Ovary (tissue), 9 donors: ENCODE measurements around the gene CCK. TPM values are rescaled to one million over a fixed set of nuclear protein-coding genes. Genes with fewer than 3 reads are reported as not detected.

Experiments
- DNase-seq, 5 donors: peaks; one replicate each; pipeline ENCODE4 v3.0.0-alpha.2; 2019 to 2020
- H3K27ac ChIP-seq, 2 donors: fragments of 200-600 bp; one replicate each; pipeline versions ENCODE4 v1.5.1 to v1.8.0; 2019 to 2022
- H3K27me3 ChIP-seq: fragments of 200-600 bp; one replicate; pipeline ENCODE4 v1.8.0; 2022
- H3K36me3 ChIP-seq: fragments of 200-600 bp; sonication (generic); one replicate; pipeline ENCODE4 v1.5.1; 2019
- H3K4me1 ChIP-seq: one replicate; pipeline ENCODE4 v1.8.1; 2013; ENCODE audit warnings: mild to moderate bottlenecking, moderate library complexity; ENCODE audit not compliant: insufficient read depth
- H3K4me3 ChIP-seq: fragments of 200-600 bp; sonication (generic); one replicate; pipeline ENCODE4 v1.5.1; 2017
- H3K9me3 ChIP-seq, 2 donors: fragments of 200-600 bp in 1 of 2; sonication (generic) in 1 of 2; one replicate each; pipeline versions ENCODE4 v1.5.1 to v1.8.1; 2013 to 2019; ENCODE audit warnings: mild to moderate bottlenecking in 1 of 2, moderate library complexity in 1 of 2
- EP300 ChIP-seq: sonication (generic); formaldehyde crosslinking; IDR thresholded peaks from one replicate; pipeline ENCODE4 v1.6.1; 2017; ENCODE audit warnings: antibody characterized with exemption
- POLR2A ChIP-seq: fragments of 450-650 bp; IDR thresholded peaks from one replicate; pipeline ENCODE4 v1.6.1; 2017; ENCODE audit warnings: antibody characterized with exemption, mild to moderate bottlenecking, moderate library complexity
- WGBS, 3 donors: extraction: QIAGEN DNeasy Blood & Tissue Kit in 1 of 3; methylation state at CpG; one replicate each; pipeline versions ENCODE4 v1.1.5 to v1.1.7; 2013 to 2017; 5-methylcytosine and 5-hydroxymethylcytosine counted together
- intact Hi-C, 4 donors: fragments of 100-400 bp; cut with DNase I; formaldehyde crosslinking; loops; one replicate each; pipeline versions ENCODE4 v1.11.0 to v1.15.1; 2022 to 2023
- polyA plus RNA-seq, 2 donors: library from polyadenylated mRNA; stranded (reverse); fragments of 200-250 nt in 1 of 2; fragments of 350-450 nt in 1 of 2; fragmentation: Illumina TruSeq in 1 of 2; extraction: RNeasy Lipid Tissue Mini Kit (QIAGEN cat#74804) in 1 of 2; gene quantifications; one replicate each; pipeline ENCODE4 v1.2.3, GENCODE V29; 2013 to 2014
- total RNA-seq, 7 donors: library from RNA; depleted of rRNA in 2 of 7; stranded (reverse); fragments of >200 nt in 2 of 7; fragmentation: NEBNext Ultra II Directional in 3 of 7; extraction: Animal tissue kit (Norgen Biotek cat#: 25700) in 3 of 7; gene quantifications; one replicate each; pipeline versions ENCODE4 v1.1.0 to v1.2.4, GENCODE V29; 2016 to 2023
- TF ChIP-seq, protein P1 (sequence below), 3 donors: fragments of 450-650 bp in 2 of 3; fragments of 200-600 bp in 1 of 3; IDR thresholded peaks; one replicate each; pipeline versions ENCODE4 v1.5.1 to v1.8.0; 2016 to 2022; ENCODE audit warnings: antibody characterized with exemption in 3 of 3, mild to moderate bottlenecking in 1 of 3
- donor health status: DM: no; HTN: no; CAD: no; lungs with moderate emphysema.
- donor health status: DM: no; HTN: no; CAD: no.
- donor health status: Bipolar disorder and iron deficiency.
- donor health status: DM: yes; HTN: yes; CAD: no.
- donor health status: DM: no; HTN: no; CAD: no.
- donor health status: DM: yes; HTN: yes; CAD: no.

CCK gene
- total and polyA plus RNA-seq, 9 donors: not detected

DNA sequence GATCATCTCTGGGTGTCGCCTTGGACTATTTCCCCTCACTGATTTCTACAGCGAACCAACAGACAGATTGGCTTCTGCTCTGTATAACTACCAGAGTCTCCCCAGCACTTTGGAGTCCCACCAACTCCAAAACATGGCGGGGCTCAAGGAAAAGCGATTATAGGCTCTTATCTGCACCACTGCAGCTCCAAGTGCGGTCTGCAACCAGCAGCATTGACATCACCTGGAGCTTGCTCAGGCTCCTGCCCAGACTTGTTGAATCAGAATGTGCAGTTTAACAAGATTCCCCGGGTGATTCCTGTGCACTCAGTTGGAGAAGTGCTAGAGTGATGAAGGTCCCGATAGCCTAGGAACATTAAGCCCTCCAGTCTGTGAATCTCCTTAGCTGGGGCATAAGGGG lies 9.0 kb downstream of the CCK start:
- TF ChIP-seq EP300: no peak
- TF ChIP-seq, protein P1, sequence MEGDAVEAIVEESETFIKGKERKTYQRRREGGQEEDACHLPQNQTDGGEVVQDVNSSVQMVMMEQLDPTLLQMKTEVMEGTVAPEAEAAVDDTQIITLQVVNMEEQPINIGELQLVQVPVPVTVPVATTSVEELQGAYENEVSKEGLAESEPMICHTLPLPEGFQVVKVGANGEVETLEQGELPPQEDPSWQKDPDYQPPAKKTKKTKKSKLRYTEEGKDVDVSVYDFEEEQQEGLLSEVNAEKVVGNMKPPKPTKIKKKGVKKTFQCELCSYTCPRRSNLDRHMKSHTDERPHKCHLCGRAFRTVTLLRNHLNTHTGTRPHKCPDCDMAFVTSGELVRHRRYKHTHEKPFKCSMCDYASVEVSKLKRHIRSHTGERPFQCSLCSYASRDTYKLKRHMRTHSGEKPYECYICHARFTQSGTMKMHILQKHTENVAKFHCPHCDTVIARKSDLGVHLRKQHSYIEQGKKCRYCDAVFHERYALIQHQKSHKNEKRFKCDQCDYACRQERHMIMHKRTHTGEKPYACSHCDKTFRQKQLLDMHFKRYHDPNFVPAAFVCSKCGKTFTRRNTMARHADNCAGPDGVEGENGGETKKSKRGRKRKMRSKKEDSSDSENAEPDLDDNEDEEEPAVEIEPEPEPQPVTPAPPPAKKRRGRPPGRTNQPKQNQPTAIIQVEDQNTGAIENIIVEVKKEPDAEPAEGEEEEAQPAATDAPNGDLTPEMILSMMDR (IDR thresholded peaks at IDR 0.05): no peak
- TF ChIP-seq POLR2A: no peak
- intact Hi-C loops: no loop called here
- H3K36me3 ChIP-seq: no peaks in the 10 kb centered on the region
- no peak overlapping the region for H3K27ac ChIP-seq
- no peaks in the 10 kb centered on the region for H3K9me3 ChIP-seq
- DNase-seq: no peak
- H3K4me3 ChIP-seq: no peak overlapping the region
- no peaks in the 10 kb centered on the region for H3K4me1 ChIP-seq
- H3K27me3 ChIP-seq: no peaks in the 10 kb centered on the region
- WGBS, 3 donors: 41 to 57% (median 51%) methylated on average over 6 to 7 of the region's 7 CpGs

- Histone ChIP-seq H3K27ac (no peak overlapping the region), H3K36me3 (no peaks in the 10 kb centered on the region), H3K27me3 (no peaks in the 10 kb centered on the region), H3K4me1 (no peaks in the 10 kb centered on the region), H3K4me3 (no peak overlapping the region), H3K9me3 (no peaks in the 10 kb centered on the region)
- 93 to 95% (median 95%) methylated on average over 1 of the region's 1 CpG for WGBS, 3 donors
- TF ChIP-seq EP300 (no peak), POLR2A (no peak)
- TF ChIP-seq, protein P1 (IDR thresholded peaks at IDR 0.05): no peak
- DNase-seq: no peak
- intact Hi-C loops: no loop called here
Observed at GRCh38 chr3:42256135-42256819, 9.7 kb downstream of the CCK start.

- WGBS, 3 donors: 27 to 35% (median 34%) methylated on average over 3 of the region's 3 CpGs
- TF ChIP-seq, protein P1 (IDR thresholded peaks at IDR 0.05): no peak
- no peak for TF ChIP-seq POLR2A
- no peak for TF ChIP-seq EP300
- Histone ChIP-seq H3K27me3 (no peaks in the 10 kb centered on the region), H3K27ac (no peak overlapping the region), H3K9me3 (no peaks in the 10 kb centered on the region), H3K4me3 (no peak overlapping the region), H3K36me3 (no peaks in the 10 kb centered on the region), H3K4me1 (no peaks in the 10 kb centered on the region)
- no peak for DNase-seq
- intact Hi-C loops: no loop called here
Observed at GRCh38 chr3:42254566-42254965, 11.4 kb downstream of the CCK start.

- no peaks in the 10 kb centered on the region for H3K9me3 ChIP-seq
- no peaks in the 10 kb centered on the region for H3K36me3 ChIP-seq
- H3K27me3 ChIP-seq: no peaks in the 10 kb centered on the region
- no peak for DNase-seq
- TF ChIP-seq EP300 (no peak), POLR2A (no peak)
- TF ChIP-seq, protein P1 (IDR thresholded peaks at IDR 0.05): no peak
- WGBS, 3 donors: 2 to 94% (median 89%) methylated on average over 1 of the region's 1 CpG
- H3K4me1 ChIP-seq: no peaks in the 10 kb centered on the region
- no peak overlapping the region for H3K27ac ChIP-seq
- H3K4me3 ChIP-seq: no peak overlapping the region
- intact Hi-C loops: no loop called here
Observed at GRCh38 chr3:42250761-42251160, 15.2 kb downstream of the CCK start.
